HG03095 (cell line): ENCODE results near the gene DCLK1.

Experiments used
- ATAC-seq: cut with Tn5 transposase; IDR thresholded peaks from one replicate; pipeline ENCODE4 v1.9.1; 2021; ENCODE audit warnings: moderate library complexity; ENCODE audit not compliant: unreplicated experiment

DCLK1 gene

DNA sequence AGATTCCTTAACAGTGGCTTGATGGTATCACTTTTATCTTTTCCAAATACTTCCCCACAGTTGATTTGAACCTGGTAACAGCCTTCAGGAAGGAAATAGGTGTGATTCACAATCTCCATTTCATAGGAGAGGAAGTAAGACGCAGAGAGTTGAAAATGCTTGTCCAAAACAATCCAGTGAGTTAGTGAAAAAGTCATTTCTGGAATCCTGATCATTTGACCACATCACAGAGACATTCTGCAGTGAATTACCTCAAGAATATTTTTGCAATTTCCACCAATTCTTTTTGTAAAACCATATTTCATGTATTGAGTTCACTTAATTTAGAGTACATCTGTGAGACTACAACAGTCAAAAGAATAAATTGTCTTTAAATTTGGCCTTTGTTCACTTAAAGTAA lies 292.8 kb downstream of the DCLK1 start:
- ATAC-seq, result no peak

DNA sequence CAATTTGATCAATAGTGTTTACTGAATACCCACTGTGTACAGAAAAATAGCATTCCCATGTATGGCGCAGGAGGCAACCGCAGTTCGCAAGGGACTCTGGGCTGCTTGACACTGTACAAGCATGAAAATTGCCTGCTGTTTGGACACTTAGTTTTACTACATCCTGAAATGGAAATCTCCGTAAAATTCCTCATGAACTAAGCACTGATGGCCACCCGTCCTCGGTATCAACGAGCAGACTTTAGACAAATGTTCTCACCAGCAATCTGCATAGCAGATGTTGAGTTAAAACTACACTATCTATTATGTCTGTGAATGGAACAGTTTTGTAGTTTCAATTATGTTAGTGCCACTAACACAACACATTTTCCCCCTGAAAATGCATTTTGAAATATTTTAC lies 294.7 kb downstream of the DCLK1 start:
- ATAC-seq, result no peak

DNA sequence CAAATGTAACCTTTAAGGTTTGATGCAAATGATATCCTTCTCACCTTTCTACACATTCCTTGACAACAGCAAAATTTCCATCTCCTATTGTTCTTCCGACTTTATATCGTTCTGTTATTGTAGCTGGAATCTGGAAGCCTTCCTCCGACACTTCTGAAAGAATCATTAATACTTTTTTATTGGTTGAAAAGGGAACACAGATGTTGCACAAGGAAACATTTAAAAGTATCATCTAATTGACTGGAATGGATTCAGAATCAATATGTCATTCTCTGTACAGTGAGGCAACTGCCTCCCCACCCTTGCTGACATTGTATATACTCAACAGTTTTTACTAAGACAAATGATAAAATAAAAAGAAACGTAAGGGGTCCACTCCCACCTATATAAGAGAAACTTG lies 295.2 kb downstream of the DCLK1 start:
- ATAC-seq, result no peak

DNA sequence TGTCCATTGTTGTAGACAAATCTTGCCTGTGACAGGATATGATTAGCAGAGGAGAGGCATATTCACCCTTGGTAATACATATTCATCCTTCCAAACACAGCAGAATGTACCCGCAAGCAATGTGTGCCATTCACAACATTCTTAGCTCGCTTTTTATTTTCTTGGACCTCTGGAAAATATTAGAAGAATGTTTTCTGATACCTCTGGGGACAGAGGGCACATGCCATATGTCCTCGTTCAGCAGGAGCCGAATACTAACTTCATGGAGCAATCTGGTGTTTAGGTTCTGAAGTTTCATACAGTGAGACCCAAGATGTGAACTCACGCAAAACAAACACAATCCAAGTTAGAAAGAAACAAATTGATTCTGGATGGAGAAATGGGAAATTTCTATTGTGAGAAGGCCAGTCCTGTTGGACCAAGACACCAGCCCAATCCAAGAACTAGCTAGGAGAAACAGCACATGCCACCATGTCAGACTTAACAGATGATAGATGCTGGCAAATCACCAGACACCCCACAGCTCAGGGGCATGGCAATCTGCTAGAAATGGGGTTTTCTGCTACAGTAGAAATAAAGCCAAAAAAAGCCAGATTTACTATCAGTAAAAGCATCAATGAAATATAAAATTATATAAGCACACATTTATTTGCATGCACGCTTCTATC lies 297.4 kb downstream of the DCLK1 start:
- no peak for ATAC-seq

DNA sequence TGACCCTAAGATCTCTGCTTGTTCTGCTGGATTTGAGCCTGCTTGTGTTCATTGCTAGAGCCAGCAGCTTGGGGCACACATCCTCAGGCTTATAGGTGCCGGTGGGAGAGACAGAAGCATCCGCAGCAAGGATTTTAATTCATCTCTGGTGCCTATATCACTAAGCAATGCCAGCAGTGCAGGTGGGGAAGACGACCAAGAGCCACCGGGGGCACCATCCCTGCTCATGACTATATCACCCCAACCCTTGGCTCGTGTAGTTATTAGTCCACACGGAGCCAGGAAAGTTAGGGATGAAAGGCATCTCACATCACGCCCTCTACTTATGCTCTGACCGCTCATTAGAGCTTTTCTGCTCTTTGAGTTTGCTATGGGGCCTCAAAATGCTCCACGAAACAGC lies 298.2 kb downstream of the DCLK1 start:
- ATAC-seq, result no peak

DNA sequence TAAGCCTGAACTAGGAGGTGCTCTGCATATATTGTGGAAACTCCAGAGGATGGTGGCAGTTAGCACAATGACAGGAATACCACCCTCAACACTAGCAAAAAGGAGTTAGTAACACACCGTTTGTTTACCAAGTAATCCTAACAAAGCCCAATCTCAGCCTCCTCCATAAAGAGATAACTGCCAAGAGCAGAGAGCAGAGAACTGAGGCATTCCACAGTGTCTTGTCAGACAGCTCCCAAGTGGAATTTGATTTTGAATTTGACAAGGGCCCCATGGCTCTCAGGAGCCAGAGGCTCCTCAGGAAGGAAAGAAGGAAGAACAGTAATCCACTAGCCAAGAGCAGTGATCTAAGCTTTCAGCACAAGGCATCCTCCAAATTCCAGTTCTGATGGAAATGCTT lies 298.6 kb downstream of the DCLK1 start:
- no peak for ATAC-seq

DNA sequence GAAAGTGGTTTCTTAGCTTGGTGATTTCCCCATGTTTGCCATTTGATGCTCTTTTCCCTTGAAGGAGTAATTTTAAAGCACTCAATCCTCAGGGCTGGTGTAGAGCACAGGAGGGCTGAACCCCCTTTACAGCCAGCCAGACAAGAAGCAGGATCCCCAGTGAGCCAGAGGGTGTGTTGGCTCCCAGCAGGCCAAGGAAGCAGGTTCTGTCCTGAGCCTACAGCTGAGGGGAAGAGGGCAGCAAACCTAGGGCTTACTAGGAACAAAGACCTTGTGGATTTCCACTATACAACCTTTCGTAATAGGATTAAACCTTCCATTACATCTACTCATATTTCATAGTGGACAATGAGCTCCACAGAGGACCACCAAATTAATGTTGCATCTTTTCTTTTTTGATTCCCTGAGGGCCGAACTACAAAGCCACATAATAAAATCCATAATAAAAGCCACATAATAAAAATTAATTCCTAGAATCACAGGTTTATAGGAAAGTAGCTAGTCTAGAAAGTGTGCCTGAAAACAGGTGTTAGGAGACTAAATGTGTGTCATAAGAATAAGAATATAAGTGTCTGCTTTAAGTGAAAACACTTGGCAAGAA lies 300.2 kb downstream of the DCLK1 start:
- ATAC-seq, result no peak

DNA sequence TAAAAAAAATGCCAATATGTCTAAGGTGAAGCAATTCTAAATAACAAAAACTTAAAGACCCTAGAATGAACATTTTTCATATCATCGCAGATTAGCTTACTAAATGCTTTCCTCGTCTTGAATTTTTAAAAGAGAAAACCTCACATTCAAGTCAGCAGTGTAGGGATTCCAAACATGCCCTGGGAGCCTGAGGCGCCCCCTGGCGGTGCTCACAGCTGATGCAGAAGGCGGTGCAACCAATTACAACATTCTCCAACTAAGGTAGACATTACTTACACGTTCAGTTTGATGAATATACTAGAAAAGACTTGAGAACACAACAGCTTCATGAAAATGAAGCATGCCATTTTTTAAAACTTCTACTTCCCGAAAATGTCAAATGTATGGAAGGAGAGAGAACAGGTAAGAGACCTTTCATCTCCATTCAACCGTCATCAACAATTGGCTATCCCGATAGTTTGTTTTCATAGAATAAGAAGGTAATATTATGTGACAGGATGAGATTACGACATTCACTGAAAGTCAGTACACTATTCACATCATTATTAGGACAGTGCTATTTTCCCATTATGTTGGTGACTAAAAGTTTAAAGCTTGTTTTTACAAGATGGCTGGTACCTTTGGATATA lies 304.4 kb downstream of the DCLK1 start:
- no peak for ATAC-seq

DNA sequence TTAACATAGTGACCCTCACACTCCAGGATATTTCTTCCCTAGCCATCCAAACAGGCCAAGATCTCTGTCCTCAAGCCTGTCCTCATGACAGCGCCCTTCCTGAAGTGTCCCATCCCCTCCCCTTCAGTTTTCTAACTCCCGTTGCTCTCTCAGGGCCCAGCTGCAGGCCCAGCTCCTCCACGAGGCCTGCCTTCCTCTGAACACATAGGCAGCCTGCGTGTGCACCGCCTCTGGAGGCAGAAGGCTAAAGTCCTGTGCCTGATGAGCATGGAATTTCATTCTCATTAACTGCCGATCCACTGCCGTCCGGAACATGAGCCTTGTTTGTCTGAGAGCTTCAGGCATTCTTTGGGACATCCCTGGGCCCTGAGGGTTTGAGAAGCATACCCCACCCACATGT lies 306.4 kb downstream of the DCLK1 start:
- ATAC-seq, result no peak

DNA sequence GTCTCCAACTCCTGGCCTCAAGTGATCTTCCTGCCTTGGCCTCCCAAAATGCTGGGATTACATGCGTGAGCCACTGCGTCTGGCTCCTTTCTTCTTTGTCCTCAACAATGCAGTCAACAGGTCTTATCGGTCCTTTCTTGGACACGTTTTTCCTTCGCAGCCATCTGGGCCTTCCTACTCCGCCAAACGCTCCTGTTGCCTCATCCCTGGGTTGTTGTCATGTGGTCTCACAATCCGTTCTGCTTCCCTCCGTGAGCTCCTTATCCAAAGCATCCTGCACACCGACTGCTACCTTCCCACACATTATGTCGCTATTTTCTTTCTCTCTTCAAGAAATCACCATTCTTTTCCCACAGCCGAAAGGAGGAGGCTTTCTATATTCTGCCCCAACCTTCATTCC lies 306.8 kb downstream of the DCLK1 start:
- no peak for ATAC-seq

DNA sequence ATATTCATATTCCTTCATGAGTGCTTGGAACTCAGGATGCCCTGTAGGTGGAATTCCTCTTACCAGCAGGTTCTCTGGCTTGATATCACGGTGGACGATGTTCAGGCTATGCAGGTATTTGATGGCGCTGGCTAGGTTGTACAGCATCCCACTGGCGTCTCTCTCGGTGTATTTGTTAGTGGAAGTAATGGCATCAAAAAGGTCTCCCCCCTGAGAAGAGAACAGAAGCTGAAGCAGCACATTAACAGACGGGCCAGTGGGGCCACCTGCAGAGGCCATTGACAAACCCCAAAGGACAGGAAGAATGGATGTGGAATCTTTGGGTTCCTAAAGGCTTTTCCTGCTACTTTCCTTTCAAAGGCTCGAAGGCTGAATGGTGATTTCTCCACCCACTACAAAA lies 308.5 kb downstream of the DCLK1 start:
- no peak for ATAC-seq

DNA sequence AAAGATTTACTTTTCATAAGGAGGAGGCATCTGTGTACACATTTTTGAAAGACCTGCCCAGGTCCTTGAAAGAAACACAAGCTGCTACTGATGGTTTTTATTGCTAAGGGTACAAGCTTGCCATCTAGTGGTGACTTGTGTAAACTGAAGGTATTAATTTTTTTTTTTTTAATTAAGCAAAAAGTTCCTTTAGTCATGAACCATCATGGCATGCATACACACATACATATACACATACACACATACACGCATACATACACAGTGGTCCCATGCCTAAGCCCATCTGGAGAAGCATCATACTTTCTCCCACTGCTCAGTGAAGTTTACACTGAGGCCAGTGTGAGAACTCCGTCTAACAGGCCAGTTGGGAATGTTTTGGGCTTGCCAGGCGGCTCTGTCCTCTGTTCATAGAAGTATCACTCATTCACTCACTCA lies 312.5 kb downstream of the DCLK1 start:
- no peak for ATAC-seq

DNA sequence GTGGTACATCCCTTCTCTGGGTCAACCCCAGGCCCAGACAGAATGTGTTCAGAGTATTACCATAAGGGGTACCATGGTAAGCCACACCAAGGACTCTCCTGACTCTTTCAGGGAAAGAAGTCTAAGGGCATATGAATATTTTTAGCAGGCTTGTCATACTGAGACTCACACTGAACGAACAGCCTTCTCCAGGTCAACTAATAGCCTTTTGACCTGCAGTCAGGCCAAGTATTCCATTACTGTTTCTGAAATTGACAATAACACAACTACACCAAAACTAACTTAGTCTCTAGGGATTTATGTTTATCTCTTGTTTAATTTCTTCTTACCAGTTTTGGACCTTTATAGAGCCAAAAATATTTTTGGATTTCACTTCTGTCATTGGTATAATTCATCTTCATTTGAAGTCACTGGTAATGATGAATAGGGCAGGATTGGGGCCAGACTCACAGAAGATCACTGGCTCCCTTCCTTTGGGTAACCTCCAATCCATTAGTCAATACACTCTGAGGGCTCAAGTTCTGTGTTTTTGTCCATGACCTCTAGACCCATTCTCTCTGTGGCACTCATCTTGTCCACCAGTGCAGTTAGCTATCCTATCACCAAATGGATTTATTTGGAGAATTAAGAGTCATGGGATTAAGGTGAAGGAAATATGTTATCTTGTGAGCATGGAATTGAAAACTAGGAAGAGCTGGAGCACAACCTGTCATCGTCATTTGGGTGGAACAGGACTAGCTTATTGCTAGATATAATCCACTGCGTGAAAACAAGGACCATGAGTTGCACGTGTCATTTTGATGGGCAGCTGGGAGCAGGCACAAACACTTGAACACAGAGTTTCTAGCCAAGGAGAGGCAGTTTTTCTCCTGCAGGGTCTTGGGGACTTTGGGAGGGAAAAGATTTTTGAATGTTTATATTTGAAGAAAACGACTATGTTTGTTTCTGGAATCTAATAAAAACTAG lies 313.3 kb downstream of the DCLK1 start:
- no peak for ATAC-seq

DNA sequence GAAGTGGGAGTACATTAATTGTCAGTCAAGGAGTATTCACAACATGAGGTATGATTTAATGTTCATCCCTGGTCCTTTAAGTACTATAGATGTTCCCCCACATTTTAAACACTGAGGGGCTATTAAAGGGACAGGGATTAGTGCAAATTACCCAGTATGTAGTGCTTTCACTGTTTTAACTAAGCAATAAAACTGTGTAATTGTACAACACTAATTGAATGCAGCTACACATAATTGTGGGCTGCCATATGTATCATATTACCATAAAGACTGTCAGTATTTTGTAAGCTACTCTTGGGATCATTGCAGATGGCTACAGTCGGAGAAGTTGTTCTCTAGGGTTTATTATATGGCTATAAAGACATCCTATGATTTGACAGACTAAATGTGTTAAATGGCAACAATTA lies 316.6 kb downstream of the DCLK1 start:
- ATAC-seq, result no peak

DNA sequence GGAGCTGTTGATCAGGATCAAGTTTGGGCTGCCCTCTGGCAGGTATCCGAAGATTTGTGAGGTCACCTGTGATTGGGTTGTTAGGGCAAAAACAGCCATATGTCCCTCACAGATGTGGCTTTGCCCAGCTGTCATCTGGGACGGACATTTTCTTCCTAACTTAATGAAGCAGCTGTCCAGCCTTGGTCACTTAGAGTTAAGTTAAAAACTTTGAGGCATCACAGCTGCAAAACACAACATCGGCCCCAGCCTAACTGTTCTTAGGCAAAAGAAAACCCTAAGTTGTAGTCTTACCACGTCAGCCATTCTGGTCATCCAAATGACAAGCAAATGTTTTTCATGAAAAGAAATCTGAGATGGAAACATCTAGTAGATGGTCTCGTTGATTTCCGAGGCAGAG lies 318.4 kb downstream of the DCLK1 start:
- ATAC-seq, result no peak

DNA sequence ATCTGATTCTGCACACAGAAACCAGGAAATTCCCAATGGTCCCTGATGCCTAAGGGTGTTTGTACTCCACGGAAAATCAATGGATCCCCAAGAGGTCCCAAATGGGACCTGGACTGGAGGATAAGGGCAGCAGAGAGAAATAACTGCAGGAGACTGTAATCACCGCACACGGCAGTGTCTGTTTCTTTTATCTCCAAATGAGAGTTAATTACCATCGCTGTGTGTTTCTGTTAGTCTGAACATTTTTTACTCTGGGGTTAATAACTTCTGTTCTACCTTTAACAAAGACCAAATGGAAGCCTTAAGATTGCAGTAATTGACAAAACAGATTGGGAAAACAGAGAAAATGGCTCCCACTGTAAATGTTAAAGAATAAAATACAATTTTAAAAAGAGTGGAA lies 320.9 kb downstream of the DCLK1 start:
- no peak for ATAC-seq

DNA sequence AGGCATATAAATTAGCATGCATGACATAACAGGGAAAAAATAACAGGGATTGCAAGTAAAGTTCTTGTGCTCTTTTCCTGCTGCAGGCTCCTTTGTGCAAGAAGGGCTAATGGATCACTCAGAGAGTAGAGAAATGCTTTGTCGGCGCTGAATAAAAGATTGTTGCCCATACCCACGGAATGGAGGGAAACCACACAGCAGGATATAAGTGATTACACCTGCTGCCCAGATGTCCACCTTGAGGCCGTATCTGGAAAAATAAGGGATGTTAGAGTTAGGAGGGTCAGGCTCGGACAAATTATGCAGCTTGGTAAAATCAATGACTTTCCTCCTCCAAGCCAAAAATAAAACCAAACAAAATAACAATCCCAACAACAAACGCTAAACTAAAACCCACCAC lies 322.3 kb downstream of the DCLK1 start:
- ATAC-seq, result no peak

DNA sequence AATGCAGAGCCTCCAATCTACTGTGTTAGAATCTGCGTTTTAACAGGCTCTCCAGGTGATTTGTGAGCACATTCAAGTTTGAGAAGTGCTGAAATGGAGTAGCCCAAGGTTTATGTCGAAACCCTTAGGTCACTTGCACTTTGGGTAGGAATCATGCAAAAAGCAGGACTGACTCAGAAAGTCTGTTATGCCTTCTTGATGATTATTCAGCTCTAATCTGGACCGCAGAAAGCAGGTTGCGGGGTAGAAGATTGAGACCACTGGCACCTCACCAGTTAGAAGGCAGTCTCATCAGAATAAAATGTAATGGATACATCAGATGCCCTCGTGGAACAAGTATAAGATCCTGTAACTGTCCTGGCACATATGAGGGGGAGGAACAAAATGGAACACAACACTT lies 326.3 kb downstream of the DCLK1 start:
- no peak for ATAC-seq

DNA sequence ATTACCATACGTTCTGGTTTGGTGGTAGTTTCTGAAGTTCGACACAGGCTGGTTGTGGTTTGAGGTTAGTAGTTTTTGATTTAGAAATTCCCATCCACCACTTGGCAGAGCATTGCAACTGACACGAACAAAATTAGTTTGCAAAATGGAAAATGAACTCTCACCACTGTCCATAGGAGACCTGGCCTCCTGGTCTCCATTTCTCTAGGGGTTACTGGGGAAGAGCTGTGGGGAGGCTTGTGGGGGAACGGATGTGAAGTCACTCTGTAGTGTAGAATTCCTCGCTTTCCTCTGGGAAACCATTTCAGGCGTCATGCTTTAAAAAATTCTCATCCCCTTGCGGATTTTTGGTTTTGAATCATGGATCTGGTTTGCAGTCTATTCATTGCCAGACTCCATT lies 333.2 kb downstream of the DCLK1 start:
- no peak for ATAC-seq

DNA sequence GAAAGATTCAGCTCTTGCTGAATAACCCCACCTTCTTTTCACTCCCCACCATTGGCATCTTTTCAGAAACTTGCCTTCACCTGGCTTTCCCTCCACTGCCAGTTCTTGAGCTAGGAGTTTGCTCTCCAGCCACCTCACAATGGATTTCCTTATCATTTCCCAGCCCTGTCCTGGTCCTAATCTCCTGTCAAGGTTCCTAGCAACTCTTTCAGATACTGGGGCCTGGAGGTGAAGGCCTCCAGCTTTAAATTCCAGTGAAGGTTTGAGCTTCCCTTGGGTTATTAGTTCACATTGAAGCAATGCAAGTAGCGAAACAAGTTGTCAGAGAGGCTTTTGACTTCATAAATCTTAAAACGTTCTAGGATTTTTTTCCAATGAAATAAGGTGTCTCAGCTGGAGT lies 333.9 kb downstream of the DCLK1 start:
- ATAC-seq, result no peak

DNA sequence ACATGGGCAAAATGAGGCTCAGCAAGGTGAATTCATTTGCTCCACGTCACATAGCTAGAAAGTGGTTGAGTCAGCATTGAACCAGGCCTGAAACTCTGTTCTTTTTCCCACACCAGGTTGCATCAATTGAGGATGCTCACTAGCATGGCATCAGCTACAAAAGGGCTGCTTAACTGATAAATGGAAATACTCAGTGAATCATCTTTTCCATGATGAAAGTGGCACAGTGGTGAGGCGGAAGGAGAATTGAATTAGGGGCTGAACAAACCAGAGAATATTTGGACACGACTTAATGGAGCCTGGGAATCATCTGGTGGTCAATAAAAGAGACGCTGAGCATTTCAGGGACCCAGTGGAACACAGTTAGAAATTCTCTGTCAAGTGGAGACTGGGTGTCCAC lies 334.6 kb downstream of the DCLK1 start:
- ATAC-seq, result no peak
